GM12801 (cell line): ENCODE results near the gene DPY19L3.

Source experiments
- CTCF ChIP-seq: IDR thresholded peaks from one replicate; pipeline ENCODE4 v1.5.1; 2011; ENCODE audit warnings: control low read depth; ENCODE audit not compliant: insufficient read length; ENCODE audit errors: extremely low read depth

The DPY19L3 gene

GRCh38 chr19:32373585-32374295 lies 31.8 kb upstream of the DPY19L3 start:
- TF ChIP-seq CTCF, result no peak

GRCh38 chr19:32380269-32380668 lies 25.3 kb upstream of the DPY19L3 start:
- no peak for TF ChIP-seq CTCF

GRCh38 chr19:32387701-32388392 lies 17.7 kb upstream of the DPY19L3 start:
- TF ChIP-seq CTCF, result no peak

GRCh38 chr19:32388393-32388855 lies 17.1 kb upstream of the DPY19L3 start:
- no peak for TF ChIP-seq CTCF

GRCh38 chr19:32392901-32393300 lies 12.7 kb upstream of the DPY19L3 start:
- no peak for TF ChIP-seq CTCF

- no peak for TF ChIP-seq CTCF
Observed at GRCh38 chr19:32396046-32396652, 9.4 kb upstream of the DPY19L3 start.

GRCh38 chr19:32397671-32398101 lies 7.9 kb upstream of the DPY19L3 start:
- no peak for TF ChIP-seq CTCF
